Loucy (cell line): Measurements from ENCODE around the gene PITPNC1.
"Not testable (repeated sequence)": the region's sequence is repeated elsewhere in the genome, so short reads cannot be mapped to it uniquely, and the experiment has no call there.

Experiments used
- H2AFZ ChIP-seq: fragments of 200-600 bp; sonication (generic); 2 replicates; pipeline ENCODE4 v1.6.0; 2016; ENCODE audit warnings: antibody characterized with exemption, mild to moderate bottlenecking, low read length, moderate library complexity
- H3F3A ChIP-seq: fragments of 200-600 bp; 2 replicates; pipeline ENCODE4 v1.6.0; 2016; ENCODE audit warnings: antibody characterized with exemption, low read depth, mild to moderate bottlenecking
- H3K27me3 ChIP-seq: fragments of 200-600 bp; sonication (generic); 2 replicates; pipeline ENCODE4 v1.6.1; 2014; ENCODE audit warnings: low read length, mild to moderate bottlenecking; ENCODE audit not compliant: insufficient read depth, poor library complexity, severe bottlenecking
- H3K36me3 ChIP-seq: fragments of 200-600 bp; sonication (generic); 2 replicates; pipeline ENCODE4 v1.6.1; 2016; ENCODE audit warnings: low read length; ENCODE audit not compliant: insufficient read depth
- H3K4me1 ChIP-seq: fragments of 200-600 bp; sonication (generic); 2 replicates; pipeline ENCODE4 v1.5.1; 2014; ENCODE audit warnings: low read length, mild to moderate bottlenecking; ENCODE audit not compliant: insufficient read depth, poor library complexity, severe bottlenecking
- H3K4me2 ChIP-seq: fragments of 200-600 bp; sonication (generic); 2 replicates; pipeline ENCODE4 v1.6.0; 2014; ENCODE audit warnings: antibody characterized with exemption, low read length, low read depth, mild to moderate bottlenecking; ENCODE audit not compliant: poor library complexity, severe bottlenecking
- H3K4me3 ChIP-seq: fragments of 200-600 bp; sonication (generic); 2 replicates; pipeline ENCODE4 v1.5.1; 2014; ENCODE audit warnings: low read length, mild to moderate bottlenecking, mixed read lengths; ENCODE audit not compliant: poor library complexity, severe bottlenecking
- H3K79me2 ChIP-seq: fragments of 200-600 bp; sonication (generic); 2 replicates; pipeline ENCODE4 v1.6.1; 2014; ENCODE audit warnings: low read length; ENCODE audit not compliant: insufficient read depth
- H3K9ac ChIP-seq: fragments of 200-600 bp; sonication (generic); 2 replicates; pipeline ENCODE4 v1.6.0; 2014; ENCODE audit warnings: mild to moderate bottlenecking, low read depth, low read length, moderate library complexity; ENCODE audit not compliant: poor library complexity, severe bottlenecking
- H3K9me2 ChIP-seq: fragments of 200-600 bp; sonication (generic); replicated peaks from 2 replicates; pipeline ENCODE4 v1.6.1; 2016; ENCODE audit warnings: low read depth, low read length, mixed read lengths
- H3K9me3 ChIP-seq: fragments of 200-600 bp; sonication (generic); 2 replicates; pipeline ENCODE4 v1.6.1; 2014; ENCODE audit warnings: mild to moderate bottlenecking, antibody characterized with exemption, low read length, low read depth; ENCODE audit not compliant: insufficient read depth
- H4K20me1 ChIP-seq: fragments of 200-600 bp; sonication (generic); 2 replicates; pipeline ENCODE4 v1.6.0; 2014; ENCODE audit warnings: antibody characterized with exemption, low read length, mild to moderate bottlenecking; ENCODE audit not compliant: insufficient read depth, poor library complexity, severe bottlenecking
- CTCF ChIP-seq: fragments of 200-600 bp; sonication (generic); conservative IDR thresholded peaks from 2 replicates; pipeline ENCODE4 v1.5.1; 2014; ENCODE audit warnings: mild to moderate bottlenecking, antibody characterized with exemption, low read length
- EZH2phosphoT487 ChIP-seq: fragments of 200-600 bp; IDR thresholded peaks from 2 replicates; pipeline ENCODE4 v1.6.1; 2018; ENCODE audit warnings: antibody characterized with exemption, mild to moderate bottlenecking, moderate library complexity, borderline replicate concordance

The PITPNC1 gene

GRCh38 chr17:67425571-67426160 lies 48.6 kb downstream of the PITPNC1 start:
- no peaks in the 10 kb centered on the region for H3F3A ChIP-seq
- TF ChIP-seq CTCF (no peak), EZH2phosphoT487 (no peak)
- H3K9me2 ChIP-seq, result no peaks in the 10 kb centered on the region
- H3K79me2 ChIP-seq, result no peaks in the 10 kb centered on the region
- H4K20me1 ChIP-seq, result no peaks in the 10 kb centered on the region
- no peaks in the 10 kb centered on the region for H3K27me3 ChIP-seq
- H2AFZ ChIP-seq, result no peak overlapping the region
- H3K4me2 ChIP-seq, result no peak overlapping the region
- H3K4me1 ChIP-seq, result peaks cover 11% of the 10 kb centered on the region
- H3K36me3 ChIP-seq, result no peaks in the 10 kb centered on the region
- H3K4me3 ChIP-seq, result no peak overlapping the region
- H3K9me3 ChIP-seq, result no peaks in the 10 kb centered on the region
- no peak overlapping the region for H3K9ac ChIP-seq

DNA sequence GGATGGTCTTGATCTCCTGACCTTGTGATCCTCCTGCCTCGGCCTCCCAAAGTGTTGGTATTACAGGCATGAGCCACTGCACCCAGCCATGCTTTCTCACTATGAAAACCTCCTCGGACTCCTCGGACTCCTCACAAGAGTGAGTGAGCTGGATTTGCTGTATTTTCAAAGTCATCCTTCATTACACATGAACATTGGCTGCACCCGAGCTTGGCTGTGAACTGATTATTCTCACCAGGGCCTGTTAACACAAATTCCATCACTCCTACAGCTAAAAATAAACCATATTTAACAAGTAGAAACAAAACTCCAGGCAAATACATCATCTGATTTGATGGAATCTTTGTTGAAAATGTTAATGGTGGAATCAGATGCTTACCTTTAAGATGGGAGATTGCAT lies 50.3 kb downstream of the PITPNC1 start:
- Histone ChIP-seq H3K79me2 (no peaks in the 10 kb centered on the region), H3K4me1 (peaks cover 9% of the 10 kb centered on the region), H3F3A (no peaks in the 10 kb centered on the region), H3K36me3 (no peaks in the 10 kb centered on the region), H3K9me3 (no peaks in the 10 kb centered on the region), H3K9ac (no peak overlapping the region), H3K4me2 (no peak overlapping the region), H3K9me2 (no peaks in the 10 kb centered on the region), H3K4me3 (no peak overlapping the region), H2AFZ (no peak overlapping the region), H3K27me3 (no peaks in the 10 kb centered on the region), H4K20me1 (no peaks in the 10 kb centered on the region)
- no peak for TF ChIP-seq CTCF
- TF ChIP-seq EZH2phosphoT487, result no peak

DNA sequence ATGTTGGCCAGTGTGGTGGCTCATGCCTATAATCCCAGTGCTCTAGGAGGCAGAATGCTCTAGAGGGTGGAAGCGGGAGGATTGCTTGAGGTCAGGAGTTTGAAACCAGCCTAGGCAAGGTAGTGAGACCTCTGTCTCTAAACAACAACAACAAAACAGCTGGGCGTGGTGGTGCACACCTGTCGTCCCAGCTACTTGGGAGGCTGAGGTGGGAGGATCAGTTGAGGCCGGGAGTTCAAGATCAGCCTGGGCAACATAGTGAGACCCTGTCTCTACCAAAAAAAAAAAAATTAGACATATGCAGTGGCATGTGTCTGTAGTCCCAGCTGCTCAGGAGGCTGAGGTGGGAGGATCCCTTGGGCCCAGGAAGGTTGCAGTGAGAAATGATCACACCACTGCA lies 53.4 kb downstream of the PITPNC1 start:
- H3K9me3 ChIP-seq, H3K4me1 ChIP-seq, H3K4me2 ChIP-seq, H3K9me2 ChIP-seq, H3K36me3 ChIP-seq, H3F3A ChIP-seq, H3K4me3 ChIP-seq, H2AFZ ChIP-seq, H3K9ac ChIP-seq, H3K79me2 ChIP-seq, H4K20me1 ChIP-seq, H3K27me3 ChIP-seq: not testable (repeated sequence)
